Activated T-helper 9 cell treated with anti-CD3 and anti-CD28 coated beads, Interleukin-2, amount 50 U/mL, for 16 hours (primary cell): ENCODE data around the gene PAK5.
"Not testable (repeated sequence)": the region's sequence is repeated elsewhere in the genome, so short reads cannot be mapped to it uniquely, and the experiment has no call there.

Experiments
- DNase-seq: peaks from one replicate; pipeline ENCODE4 v3.0.0-alpha.2; 2020; ENCODE audit warnings: low read depth

Gene PAK5

DNA sequence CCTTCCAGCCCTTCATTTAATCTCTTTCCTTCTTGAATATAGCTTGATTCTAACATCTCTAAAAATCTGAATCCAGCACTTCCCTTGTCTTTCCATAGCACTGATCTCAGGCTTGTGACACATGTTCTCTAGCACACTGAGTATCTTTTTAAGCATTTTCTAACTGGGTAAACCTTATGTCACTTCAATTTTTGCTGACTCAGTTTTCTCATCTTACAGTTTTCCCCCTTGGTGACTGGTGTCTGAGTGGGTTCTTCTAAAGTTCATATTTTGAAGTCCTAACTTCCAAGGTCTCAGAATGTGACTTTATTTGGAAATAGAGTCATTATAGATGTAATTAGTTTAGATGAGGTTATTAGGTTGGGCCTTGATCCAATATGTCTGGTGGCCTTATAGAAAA lies 153.9 kb downstream of the PAK5 start:
- no peak for DNase-seq

DNA sequence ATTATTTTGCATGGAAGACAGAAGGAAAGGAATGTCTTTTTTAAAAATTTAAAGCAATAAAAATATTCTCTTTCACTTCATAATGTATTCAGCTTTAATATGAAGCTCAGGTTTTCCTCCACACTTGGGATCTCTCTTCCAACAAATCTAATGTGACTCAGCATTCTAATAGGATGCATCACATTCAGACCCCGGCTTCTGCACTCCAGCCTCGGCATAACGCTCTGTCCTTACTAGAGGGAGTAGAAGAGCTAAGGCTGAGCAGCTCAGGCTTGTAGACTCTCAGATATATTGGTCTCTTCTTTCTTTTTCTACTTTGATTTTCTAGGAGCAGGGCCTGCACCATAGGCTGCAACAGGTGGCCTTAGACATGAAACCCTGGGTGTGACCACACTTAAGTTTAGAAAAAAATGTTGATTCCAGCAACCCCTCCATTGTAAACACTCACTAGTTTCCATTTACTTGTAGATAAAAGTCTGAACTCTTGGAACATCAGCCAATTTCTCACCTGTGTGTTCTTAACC lies 161.7 kb downstream of the PAK5 start:
- no peak for DNase-seq

DNA sequence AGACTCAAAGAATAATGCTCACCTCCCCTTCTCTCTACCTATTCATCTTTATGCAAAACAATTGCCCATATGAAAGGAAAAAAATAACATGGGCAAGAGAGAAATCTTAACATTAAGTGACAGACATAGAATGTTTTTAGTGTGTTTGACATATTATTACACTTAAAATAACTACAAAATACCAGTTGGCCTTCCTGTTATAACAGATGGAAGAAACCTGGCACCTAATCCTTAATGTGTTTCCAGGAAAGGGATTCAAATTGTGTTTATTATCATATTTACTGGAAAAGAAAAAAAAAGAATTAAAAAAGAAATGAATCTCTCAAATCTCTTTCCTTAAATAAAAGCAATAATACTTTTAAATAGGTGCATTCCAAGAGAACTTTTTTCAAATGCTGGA lies 165.9 kb downstream of the PAK5 start:
- DNase-seq = no peak

DNA sequence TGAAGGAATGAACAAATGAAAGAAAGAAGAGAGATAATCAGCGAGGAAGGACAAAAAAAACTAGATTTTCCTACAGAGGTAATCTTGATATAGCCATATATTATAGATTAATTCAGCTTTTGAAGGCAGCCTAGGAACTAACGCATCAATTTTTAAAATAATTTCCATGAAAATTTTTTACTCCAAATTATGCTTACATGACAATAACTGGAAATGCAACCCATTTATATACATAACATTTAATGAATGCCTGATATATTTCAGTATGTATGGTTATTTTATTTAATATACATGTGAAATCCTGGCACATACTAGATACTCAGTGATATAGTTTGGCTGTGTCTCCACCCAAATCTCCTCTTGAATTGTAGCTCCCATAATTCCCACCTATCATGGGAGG lies 166.8 kb downstream of the PAK5 start:
- no peak for DNase-seq

DNA sequence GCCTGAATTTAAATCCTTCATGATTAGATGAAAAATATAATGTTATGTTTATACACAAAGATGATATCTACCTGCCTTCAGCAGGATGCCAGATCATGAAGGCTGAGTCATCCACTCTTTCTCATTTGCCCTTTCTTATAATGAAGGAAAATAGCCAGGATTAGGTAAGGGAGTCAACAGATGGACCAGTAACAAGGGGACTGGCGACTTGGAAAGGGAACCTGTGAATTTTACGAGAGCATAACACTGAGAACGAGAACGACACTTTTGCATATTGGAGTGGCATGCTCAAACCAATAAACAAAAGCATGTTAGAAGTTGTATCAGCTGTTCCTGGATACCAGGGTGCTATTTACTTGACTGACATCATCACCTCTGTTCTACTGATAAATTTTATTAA lies 170.5 kb downstream of the PAK5 start:
- DNase-seq = no peak

DNA sequence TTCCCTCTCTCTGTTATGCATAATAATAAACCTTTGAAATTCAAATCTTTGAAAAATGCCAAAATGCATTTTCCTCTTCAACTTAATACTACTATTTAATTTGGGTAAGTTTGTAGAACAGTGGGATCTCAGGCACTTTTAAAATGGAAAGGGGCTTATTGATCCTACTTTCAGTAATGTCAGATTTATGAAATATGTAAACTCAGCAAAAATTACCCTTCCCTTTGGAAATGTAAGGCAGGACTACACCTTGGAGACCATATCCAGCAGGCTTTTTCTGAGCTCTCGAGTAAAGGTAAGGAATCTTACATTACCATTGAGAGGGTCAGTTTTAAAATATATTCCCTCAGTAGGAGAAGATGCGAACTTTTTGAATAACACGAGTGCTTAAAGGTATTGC lies 175.5 kb downstream of the PAK5 start:
- no peak for DNase-seq

DNA sequence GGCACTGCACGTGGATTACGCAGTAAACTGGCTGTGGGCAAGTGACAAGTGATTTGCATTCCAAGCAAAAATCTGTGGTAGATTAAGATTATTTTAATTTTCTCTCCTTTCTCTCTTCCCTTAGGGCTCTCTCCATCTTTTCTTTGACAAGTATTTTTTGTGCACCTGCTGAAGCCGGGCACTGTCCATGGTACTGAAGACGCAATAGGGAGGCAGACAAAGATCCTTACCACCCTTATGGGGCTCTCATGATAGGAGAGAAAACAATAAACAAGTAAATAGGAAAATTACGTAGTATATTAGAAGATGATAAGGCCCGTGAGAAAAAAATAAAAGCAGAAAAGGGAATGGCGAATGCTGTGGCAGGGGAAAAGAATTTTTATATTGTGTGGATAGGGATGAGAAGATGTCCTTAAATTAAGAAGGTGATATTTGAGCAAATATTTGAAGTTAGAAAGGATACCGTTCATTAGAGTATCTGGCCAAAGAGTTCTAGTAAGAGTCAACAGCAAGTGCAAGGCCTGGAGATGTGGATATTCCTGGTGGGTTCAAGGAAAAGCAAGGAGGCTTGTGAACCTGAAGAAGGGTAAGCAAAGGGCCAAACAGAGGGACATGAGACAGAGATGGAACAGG lies 178.5 kb downstream of the PAK5 start:
- no peak for DNase-seq

DNA sequence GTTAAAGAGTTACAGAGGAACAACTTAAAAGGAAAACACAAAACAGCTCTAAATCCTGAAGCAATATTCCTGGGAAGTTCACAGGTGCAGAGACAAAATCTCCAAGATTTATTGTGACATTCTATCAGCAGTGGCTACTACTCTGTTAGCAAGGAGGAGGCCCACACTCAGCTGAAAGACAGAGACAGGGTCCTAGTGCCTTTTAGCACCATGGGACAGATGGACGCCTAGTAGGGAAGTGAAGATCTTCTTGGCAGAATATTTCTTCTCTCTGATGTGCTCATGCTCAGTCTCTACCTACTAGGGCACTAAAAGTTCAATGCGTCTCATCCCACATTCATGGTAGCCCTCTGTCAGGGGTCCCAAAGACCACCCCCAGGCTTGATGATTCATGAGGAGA lies 191.1 kb downstream of the PAK5 start:
- no peak for DNase-seq

DNA sequence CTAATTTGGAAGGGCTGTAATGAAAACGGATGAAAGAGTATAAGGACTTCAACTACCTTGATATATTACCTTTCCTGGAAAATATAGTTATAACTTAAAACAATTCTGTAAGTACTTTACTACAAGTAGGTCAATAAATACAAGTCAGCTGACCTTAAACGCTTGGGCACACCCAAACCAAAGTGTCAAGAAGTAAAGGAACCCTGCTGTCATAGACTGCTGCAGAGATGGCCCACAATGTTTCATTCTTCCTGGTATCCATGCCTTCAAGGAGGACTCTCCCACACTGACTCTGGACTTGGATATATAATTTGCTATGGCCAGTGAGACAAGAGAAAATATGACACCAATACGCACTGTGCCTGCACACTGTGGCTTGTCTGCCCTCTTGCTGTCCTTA lies 192.5 kb downstream of the PAK5 start:
- DNase-seq = no peak

DNA sequence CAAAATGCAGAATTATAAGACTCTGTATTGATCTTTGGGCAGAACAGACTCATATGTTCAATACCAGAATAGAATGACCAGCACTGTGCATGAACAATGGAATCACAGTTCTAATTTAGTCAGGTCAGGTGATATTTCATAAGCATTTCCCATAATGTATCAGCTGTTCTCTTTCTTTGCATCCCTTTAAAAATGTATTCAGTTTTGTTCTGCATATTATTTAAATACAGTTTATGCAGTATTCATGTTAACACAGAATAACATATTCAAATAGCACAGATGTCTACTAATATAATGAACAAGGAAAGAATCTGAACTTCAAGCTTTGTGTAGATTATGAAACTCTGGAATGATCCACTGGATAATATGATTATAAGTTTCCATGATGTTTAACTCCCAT lies 196.0 kb downstream of the PAK5 start:
- no peak for DNase-seq

DNA sequence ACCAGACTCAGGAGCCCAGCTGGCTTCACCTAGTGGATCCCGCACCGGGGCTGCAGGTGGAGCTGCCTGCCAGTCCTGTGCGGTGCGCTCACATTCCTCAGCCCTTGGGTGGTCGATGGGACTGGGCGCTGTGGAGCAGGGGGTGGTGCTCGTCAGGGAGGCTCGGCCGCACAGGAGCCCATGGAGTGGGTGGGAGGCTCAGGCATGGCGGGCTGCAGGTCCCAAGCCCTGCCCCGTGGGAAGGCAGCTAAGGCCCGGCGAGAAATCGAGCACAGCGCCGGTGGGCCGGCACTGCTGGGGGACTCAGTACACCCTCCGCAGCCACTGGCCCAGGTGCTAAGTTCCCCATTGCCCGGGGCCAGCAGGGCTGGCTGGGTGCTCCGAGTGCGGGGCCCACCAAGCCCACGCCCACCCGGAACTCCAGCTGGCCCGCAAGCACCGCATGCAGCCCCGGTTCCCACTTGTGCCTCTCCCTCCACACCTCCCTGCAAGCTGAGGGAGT lies 197.3 kb downstream of the PAK5 start:
- not testable (repeated sequence) for DNase-seq

DNA sequence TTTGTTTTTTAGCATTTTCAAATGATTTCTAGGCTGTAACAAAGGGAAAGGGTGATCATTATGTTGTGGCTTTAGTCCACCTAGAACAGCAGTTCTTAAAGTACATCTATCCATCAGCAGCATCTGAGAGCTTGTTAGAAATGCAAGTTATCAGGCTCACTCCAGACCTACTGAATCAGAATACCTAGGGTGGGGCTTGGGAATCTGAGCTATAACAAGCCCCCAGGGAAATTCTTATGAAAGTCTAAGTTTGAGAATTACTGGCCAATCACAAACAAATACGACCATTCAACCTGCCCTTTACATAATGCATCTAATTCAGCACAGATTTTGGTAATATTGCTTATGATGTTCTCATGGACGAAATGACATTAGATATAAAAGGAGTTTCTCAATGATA lies 201.0 kb downstream of the PAK5 start:
- DNase-seq = no peak

DNA sequence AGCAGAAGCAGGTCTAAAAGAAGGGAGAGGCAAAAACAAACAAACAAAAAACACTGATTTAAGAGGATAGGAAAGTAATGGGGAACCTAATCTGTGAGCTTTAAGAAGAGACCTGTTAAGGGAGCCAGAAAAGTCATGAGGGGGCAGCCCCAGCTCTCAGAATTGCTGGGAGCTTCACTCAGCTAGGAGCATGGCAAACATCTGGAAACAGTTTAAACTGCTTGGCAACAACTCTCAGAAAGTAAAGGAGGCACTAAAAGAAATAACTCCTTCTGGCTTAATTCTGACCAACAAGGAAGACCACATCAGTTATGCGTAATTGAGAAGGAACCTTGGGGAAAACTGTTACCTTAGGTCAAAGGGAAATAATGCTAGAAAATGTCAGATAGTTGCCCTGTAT lies 203.1 kb downstream of the PAK5 start:
- DNase-seq = no peak

DNA sequence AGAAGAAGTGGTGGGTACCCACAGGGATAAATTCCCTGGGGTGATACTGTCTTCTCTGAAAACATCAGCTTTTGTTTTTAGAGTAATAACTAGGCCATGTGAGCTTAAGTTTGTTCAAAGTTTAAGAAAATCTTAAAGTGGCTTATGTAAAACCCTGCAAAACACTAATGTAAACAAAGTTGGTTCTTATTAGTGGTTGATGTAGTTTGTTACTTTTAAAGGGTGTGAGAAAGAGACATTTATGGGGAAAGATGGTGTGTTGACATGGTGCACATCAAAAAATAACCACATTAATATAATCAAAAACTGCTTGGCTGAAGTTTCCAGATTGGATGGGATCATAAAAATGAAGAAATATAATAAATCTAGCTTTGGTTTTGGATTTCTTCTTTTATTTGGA lies 204.5 kb downstream of the PAK5 start:
- DNase-seq = no peak

DNA sequence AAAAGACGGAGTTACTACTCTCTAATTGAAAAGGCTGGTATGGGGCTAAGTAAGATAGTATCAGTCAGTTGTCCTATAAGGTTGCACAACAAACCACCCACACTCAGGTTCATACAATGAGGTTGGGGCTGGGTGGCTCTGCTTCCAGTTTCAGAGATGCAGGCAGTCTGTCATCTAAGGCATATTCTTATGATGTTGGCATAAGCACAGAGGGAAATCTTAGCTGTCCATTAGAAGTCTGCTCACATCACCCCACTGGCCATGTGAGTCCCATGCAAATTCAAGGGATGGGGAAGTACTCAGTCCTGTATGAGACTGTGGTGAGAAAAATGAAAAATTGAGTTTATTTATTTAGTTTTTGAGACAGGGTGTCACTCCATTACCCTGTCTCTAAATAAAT lies 205.9 kb downstream of the PAK5 start:
- DNase-seq = no peak

DNA sequence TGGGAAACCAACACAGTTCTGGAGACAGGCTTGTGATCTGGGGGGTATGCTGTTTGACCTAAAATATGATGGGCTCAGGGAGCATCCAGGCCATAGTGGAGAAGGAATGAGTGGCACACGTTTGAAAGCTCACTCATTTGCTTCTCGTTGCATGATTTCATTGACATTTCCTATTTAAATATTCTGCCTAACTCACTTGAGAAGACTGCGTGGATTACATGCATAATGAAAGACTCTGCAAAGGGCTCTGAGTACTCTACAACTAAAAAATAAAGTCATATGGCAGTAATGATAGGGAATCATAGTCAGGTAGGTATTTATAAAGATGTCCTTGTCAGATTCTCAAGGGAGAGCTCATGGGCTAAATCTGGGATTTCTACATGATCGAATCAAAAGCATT lies 206.6 kb downstream of the PAK5 start:
- DNase-seq = no peak

DNA sequence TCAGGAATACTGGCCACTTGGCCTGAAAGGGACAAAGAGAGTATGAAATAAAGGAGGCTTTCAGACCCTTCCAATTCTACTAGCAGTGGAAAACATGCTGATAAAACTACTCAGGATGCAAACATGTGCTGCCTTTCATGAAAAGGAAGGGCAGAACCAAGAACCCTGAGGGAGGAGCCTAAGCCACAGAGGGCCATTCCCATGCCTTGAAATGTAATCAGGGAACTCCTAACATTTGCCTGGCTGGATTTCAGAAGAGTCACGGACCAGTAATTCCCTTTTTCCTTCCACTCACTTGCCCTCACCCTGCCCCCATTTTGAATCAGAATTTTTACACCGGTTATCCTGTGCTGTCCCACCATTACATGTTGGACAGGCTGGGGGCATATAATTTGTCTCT lies 208.3 kb downstream of the PAK5 start:
- DNase-seq = no peak

DNA sequence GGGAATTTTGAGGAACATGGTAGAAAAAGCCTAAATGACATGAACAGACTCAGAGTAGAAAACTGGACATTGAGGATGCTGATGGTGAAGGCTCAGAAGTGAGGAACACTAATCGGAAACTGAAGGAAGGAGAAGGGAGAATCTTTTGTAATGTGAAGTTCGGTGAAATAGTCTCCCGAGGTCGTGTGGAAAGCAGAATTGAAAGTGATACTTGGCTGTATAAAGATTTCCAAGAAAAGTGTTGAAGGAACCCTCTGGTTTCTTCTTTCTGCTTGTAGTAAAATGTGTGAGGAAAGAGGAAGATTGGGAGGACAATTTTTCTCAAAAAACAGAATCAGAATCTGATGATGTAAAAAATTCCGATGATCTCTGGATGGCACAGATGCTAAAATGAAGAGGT lies 209.0 kb downstream of the PAK5 start:
- DNase-seq = no peak

DNA sequence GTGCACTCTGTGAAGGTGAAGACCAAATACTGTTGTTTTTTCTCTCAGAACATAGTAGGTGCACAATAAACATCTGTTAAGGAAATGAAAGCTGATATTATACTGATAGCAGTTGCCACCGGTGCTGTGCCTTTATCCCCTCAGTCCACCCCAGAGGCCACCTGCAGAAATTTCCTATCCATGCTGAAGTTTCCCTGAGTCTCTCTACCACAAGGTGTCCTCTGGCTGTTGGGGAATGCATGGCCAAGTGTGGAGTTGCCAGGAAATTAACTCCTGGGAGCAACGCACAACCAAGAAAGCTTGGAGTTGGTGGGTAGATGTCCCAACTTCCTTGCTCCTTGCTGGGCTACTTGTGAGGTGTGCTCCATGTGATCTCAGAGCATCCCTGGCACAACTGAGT lies 210.3 kb downstream of the PAK5 start:
- DNase-seq = no peak

DNA sequence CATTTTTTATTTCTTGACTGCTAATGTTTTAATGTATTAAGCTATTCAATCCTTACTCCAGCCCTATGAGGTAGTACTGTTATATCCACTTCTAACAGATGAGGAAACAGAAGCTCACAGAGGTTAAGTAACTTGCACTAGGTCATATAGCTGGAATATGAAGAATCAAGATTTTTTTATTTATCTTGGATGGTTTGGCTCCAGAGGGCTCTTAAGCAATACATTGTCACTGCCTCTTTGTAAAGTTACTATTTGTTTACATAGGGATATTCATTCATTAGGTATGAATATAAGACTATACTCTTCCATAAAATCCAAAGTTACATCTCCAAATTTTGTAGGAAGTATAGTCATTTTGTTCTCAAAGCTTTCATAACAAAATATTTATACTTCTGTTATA lies 210.7 kb downstream of the PAK5 start:
- no peak for DNase-seq

DNA sequence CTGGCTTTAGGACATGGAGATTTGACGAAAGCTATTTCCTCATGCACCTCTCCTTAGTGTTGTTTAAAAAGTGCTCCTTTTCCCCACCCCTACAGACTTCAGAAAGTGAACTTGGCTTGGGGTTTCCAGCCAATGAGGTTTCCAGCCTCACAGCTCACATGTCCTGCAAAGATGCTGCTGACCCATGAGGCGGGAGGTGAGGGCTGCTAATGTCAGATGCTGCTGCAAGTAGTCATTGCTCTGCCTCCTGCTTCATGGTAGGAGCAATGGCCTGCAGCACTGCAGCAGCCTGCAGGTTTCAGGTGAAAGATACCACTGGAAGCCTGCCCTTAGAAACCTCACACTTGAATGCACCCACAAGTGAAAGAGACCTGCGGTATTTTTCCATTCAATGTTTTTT lies 211.7 kb downstream of the PAK5 start:
- no peak for DNase-seq

DNA sequence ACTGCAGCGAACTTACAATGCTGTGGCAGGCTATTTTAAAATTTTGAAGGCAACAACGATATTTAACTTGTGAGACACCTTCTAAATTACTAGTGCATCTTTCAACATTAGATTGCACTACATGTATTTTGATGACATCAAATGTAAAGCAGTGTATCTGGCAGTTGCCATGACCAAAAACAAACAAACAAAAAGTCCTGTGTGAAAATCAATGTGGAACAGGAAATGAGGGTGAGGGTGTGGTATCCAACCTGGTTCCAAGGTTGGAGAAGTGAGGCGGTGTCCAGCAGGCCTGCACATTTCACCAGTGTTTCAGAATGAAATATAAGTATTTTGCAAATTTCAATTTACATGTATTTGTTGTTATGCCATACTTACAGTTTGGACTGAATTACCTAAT lies 212.5 kb downstream of the PAK5 start:
- no peak for DNase-seq

DNA sequence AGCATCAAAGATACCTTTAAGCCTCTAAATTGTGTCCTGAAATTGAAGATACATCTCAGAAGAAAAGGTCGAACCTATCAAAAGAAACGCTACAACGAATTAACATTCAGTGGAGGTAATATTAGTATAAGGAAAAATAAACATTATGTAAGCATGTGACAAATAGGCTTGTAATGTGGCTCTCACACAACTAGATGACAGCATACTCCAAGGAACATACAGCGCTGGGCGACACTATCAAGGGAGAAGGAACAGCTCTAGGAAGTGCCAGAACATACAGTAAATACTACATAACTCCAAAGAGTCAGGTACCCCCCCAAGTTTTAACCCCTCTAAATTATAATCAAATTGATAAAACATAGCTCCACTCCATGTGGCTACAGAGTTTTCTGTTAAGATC lies 220.9 kb downstream of the PAK5 start:
- no peak for DNase-seq

DNA sequence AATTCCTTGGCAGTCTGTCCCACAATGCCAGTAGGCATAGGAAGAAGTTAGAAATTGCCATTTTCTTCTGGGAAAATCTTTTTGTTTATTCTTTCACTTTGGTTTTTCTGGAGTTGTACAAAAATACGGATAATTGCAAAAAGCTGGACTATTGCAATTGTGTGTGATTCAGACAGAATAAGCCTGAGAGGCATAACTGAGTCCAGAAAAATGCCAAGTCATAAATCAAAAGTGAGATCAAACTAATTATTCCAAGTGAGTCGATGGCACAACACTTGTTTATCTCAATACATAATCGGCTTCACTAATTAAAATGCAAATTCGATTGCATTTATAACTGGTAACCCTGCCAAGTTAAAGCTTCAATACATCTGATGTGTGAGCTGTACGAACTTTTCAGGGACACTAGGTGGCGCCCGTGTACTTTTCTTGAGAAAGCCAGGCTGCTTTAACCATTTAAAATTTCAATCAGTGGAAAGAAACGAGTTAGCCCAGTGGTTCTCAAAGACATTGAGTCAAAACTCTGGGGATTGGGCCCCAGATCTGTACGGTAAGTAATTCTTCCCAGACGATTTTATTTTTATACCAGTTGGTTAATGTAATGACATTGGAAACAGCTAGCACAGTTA lies 221.9 kb downstream of the PAK5 start:
- DNase-seq = peak; percentile 5
